ENCODE data around the gene FBXL16. TPM values are rescaled to one million over a fixed set of nuclear protein-coding genes. Genes with fewer than 3 reads are reported as not detected.

Gene FBXL16
- polyA plus RNA-seq, 1 of the 3 experiments (the other 2 are of a cell fraction), result 19.8 TPM

DNA sequence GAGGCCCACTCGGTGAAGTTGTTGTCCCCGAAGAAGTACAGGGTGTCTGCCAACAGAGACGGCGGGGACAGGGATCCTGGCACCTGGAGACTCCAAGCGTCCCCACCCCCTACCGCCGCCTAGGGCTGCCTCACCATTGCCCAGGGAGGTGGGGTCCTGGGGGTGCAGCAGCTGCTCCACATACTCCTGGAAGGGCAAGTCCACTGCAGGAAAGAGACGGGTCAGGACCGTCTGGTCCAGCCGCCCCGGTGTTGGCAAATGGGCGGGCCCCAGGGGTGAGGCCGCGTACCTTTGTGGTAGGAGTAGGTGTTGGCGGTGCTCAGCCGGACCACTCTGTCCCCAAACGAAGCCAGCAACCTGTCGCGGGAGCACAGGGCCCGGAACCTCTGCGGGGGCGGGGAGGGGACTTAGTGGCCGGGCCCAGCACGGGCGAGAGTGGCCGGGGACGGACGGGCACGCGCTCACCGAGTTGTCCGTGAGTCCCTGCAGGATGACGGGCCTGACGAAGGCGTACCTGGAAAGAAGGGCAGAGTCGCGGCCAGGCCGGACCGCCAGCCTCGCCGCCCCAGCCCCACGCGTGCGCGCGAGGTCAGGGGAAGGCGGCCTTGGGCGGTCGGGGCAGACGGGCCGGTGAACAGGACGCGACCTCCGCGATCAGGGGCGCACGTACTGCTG is 22.1 kb downstream of the FBXL16 start:
- no peak for DNase-seq
- H3F3A ChIP-seq (replicated peaks; ENCODE audit: insufficient read depth), result peaks cover 10% of the 10 kb centered on the region
- H3K9ac ChIP-seq, result peak overlapping the region; percentile 49
- H2AFZ ChIP-seq (ENCODE audit: low read depth), result no peak overlapping the region
- H3K4me1 ChIP-seq (ENCODE audit: control insufficient read depth in 1 of 2, insufficient read depth in 2 of 2, low read depth in 1 of 2, low read length in 1 of 2), result peaks cover 8 to 53% of the 10 kb centered on the region in 2 experiments; a peak in 2 of 4 replicates
- H3K4me2 ChIP-seq, result peak overlapping the region; percentile 90
- POLR2A ChIA-PET, result interaction anchor here (0.8 to 1.2 kb wide), 4 partner anchors 10 to 39 kb away, joined by 3 to 4 read pairs (median 4); partner anchors contain the start of gene RHOT2
- peaks cover 13 to 39% of the 10 kb centered on the region in 2 experiments for H3K36me3 ChIP-seq (replicated peaks in 1 of 2; ENCODE audit: control insufficient read depth in 1 of 2, insufficient read depth in 2 of 2, low read length in 1 of 2)
- H3K9me2 ChIP-seq, result no peaks in the 10 kb centered on the region
- H3K9me3 ChIP-seq, result no peaks in the 10 kb centered on the region
- H3K27ac ChIP-seq (ENCODE audit: low read depth in 2 of 2, low read length in 1 of 2), result peak overlapping the region; percentile 24 to 79; a peak in 3 of 4 replicates
- 12% methylated on average over 24 of the region's 57 CpGs for WGBS (ENCODE audit: low lambda C conversion rate)
- H3K27me3 ChIP-seq (ENCODE audit: insufficient read depth), result no peaks in the 10 kb centered on the region
- TF ChIP-seq TCF12 (IDR thresholded peaks at IDR 0.05) (no peak), POLR2AphosphoS5 (IDR thresholded peaks at IDR 0.05; ENCODE audit: low read depth, low read length) (peak; percentile 55), RFX5 (IDR thresholded peaks at IDR 0.05; ENCODE audit: low read length) (no peak), RAD21 (IDR thresholded peaks at IDR 0.05; ENCODE audit: low read length) (no peak), JUND (IDR thresholded peaks at IDR 0.05) (0 out of 2 replicates have a peak, but pooled peaks have one; percentile 3)
- TF ChIP-seq, protein P1, sequence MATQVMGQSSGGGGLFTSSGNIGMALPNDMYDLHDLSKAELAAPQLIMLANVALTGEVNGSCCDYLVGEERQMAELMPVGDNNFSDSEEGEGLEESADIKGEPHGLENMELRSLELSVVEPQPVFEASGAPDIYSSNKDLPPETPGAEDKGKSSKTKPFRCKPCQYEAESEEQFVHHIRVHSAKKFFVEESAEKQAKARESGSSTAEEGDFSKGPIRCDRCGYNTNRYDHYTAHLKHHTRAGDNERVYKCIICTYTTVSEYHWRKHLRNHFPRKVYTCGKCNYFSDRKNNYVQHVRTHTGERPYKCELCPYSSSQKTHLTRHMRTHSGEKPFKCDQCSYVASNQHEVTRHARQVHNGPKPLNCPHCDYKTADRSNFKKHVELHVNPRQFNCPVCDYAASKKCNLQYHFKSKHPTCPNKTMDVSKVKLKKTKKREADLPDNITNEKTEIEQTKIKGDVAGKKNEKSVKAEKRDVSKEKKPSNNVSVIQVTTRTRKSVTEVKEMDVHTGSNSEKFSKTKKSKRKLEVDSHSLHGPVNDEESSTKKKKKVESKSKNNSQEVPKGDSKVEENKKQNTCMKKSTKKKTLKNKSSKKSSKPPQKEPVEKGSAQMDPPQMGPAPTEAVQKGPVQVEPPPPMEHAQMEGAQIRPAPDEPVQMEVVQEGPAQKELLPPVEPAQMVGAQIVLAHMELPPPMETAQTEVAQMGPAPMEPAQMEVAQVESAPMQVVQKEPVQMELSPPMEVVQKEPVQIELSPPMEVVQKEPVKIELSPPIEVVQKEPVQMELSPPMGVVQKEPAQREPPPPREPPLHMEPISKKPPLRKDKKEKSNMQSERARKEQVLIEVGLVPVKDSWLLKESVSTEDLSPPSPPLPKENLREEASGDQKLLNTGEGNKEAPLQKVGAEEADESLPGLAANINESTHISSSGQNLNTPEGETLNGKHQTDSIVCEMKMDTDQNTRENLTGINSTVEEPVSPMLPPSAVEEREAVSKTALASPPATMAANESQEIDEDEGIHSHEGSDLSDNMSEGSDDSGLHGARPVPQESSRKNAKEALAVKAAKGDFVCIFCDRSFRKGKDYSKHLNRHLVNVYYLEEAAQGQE (IDR thresholded peaks at IDR 0.05; ENCODE audit: low read depth, low read length), result no peak
- TF ChIP-seq, protein P2, sequence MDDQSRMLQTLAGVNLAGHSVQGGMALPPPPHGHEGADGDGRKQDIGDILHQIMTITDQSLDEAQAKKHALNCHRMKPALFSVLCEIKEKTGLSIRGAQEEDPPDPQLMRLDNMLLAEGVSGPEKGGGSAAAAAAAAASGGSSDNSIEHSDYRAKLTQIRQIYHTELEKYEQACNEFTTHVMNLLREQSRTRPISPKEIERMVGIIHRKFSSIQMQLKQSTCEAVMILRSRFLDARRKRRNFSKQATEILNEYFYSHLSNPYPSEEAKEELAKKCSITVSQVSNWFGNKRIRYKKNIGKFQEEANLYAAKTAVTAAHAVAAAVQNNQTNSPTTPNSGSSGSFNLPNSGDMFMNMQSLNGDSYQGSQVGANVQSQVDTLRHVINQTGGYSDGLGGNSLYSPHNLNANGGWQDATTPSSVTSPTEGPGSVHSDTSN (IDR thresholded peaks at IDR 0.05), result peak; percentile 66
- TF ChIP-seq, protein P3, sequence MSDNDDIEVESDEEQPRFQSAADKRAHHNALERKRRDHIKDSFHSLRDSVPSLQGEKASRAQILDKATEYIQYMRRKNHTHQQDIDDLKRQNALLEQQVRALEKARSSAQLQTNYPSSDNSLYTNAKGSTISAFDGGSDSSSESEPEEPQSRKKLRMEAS (IDR thresholded peaks at IDR 0.05; ENCODE audit: low read depth), result 0 out of 2 replicates have a peak, but pooled peaks have one; percentile 19
- TF ChIP-seq, protein P4, sequence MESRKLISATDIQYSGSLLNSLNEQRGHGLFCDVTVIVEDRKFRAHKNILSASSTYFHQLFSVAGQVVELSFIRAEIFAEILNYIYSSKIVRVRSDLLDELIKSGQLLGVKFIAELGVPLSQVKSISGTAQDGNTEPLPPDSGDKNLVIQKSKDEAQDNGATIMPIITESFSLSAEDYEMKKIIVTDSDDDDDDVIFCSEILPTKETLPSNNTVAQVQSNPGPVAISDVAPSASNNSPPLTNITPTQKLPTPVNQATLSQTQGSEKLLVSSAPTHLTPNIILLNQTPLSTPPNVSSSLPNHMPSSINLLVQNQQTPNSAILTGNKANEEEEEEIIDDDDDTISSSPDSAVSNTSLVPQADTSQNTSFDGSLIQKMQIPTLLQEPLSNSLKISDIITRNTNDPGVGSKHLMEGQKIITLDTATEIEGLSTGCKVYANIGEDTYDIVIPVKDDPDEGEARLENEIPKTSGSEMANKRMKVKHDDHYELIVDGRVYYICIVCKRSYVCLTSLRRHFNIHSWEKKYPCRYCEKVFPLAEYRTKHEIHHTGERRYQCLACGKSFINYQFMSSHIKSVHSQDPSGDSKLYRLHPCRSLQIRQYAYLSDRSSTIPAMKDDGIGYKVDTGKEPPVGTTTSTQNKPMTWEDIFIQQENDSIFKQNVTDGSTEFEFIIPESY (IDR thresholded peaks at IDR 0.05; ENCODE audit: borderline replicate concordance, low read depth), result peak; percentile 61; the same call in 1 of the 2 replicates
- CTCF ChIA-PET, result interaction anchor here (0.8 to 5.9 kb wide), 5 partner anchors 15 to 102 kb away, joined by 3 to 38 read pairs (median 3); partner anchors contain the start of genes METTL26 and RHOT2
- H3K4me3 ChIP-seq (ENCODE audit: low read depth in 2 of 2, low read length in 1 of 2), result peak overlapping the region; percentile 60 to 68
- H4K20me1 ChIP-seq (ENCODE audit: insufficient read depth), result peaks cover 23% of the 10 kb centered on the region
- peaks cover 37% of the 10 kb centered on the region for H3K79me2 ChIP-seq (ENCODE audit: insufficient read depth)
